IMR-90 (cell line): ENCODE data around the gene COL5A1. TPM values are rescaled to one million over a fixed set of nuclear protein-coding genes. Genes with fewer than 3 reads are reported as not detected.

ENCODE experiments used
- ATAC-seq: fragments of 200-7000 bp; cut with Tn5 transposase; 2 replicates; pipeline ENCODE4 v1.9.1; 2020; ENCODE audit warnings: low read depth, mild to moderate bottlenecking, moderate library complexity
- BruUV-seq: library from RNA; stranded (reverse); fragments of 400-500 nt; replicated peaks from 2 replicates; lab custom pipeline; 2021; lab: Mats Ljungman, UMichigan
- CTCF ChIA-PET: fragments of 300-600 bp; formaldehyde crosslinking; extraction: SDS; loops from one replicate; lab custom pipeline; 2021; ENCODE audit warnings: antibody characterized with exemption; lab: Yijun Ruan, JAX
- POLR2A ChIA-PET: fragments of 300-600 bp; sonication (Branson Sonifier 250); formaldehyde crosslinking; loops from one replicate; lab custom pipeline; 2022; ENCODE audit warnings: antibody characterized with exemption; ENCODE audit not compliant: unreplicated experiment; lab: Charles Lee
- DNase-seq: peaks from one replicate; pipeline ENCODE4 v3.0.0; 2013
- H2AFZ ChIP-seq: replicated peaks from 2 replicates; pipeline ENCODE3; 2013; ENCODE audit warnings: low read length, mild to moderate bottlenecking; ENCODE audit not compliant: poor library complexity
- H2AK5ac ChIP-seq: 2 replicates; pipeline ENCODE4 v1.6.1; 2013; ENCODE audit warnings: low read depth, low read length, inconsistent platforms
- H2AK9ac ChIP-seq: replicated peaks from 2 replicates; pipeline ENCODE3; 2013; ENCODE audit warnings: mild to moderate bottlenecking, low read depth, low read length, moderate library complexity; ENCODE audit not compliant: poor library complexity
- H2BK120ac ChIP-seq: 2 replicates; pipeline ENCODE4 v1.6.1; 2013; ENCODE audit warnings: low read depth, low read length, inconsistent platforms
- H2BK15ac ChIP-seq: 3 replicates; pipeline ENCODE4 v1.6.1; 2013; ENCODE audit warnings: low read depth, low read length, inconsistent platforms
- H2BK20ac ChIP-seq: 2 replicates; pipeline ENCODE4 v1.6.1; 2013; ENCODE audit warnings: low read depth, mild to moderate bottlenecking, inconsistent platforms, low read length, moderate library complexity
- H2BK5ac ChIP-seq: 2 replicates; pipeline ENCODE4 v1.6.1; 2013; ENCODE audit warnings: mild to moderate bottlenecking, low read depth, low read length, inconsistent platforms; ENCODE audit not compliant: poor library complexity, severe bottlenecking
- H3K14ac ChIP-seq: replicated peaks from 2 replicates; pipeline ENCODE4 v1.6.1; 2013; ENCODE audit warnings: low read depth, low read length, inconsistent platforms
- H3K18ac ChIP-seq: 2 replicates; pipeline ENCODE4 v1.6.1; 2013; ENCODE audit warnings: low read depth, low read length, control low read depth
- H3K23ac ChIP-seq: 2 replicates; pipeline ENCODE4 v1.6.1; 2013; ENCODE audit warnings: low read depth, low read length, inconsistent platforms
- H3K27ac ChIP-seq: 2 replicates; pipeline ENCODE4 v1.5.1; 2013; ENCODE audit warnings: mild to moderate bottlenecking, control low read depth, low read length; ENCODE audit not compliant: insufficient read depth
- H3K27me3 ChIP-seq: 2 replicates; pipeline ENCODE4 v1.6.1; 2013; ENCODE audit warnings: low read length; ENCODE audit not compliant: control insufficient read depth, insufficient read depth
- H3K36me3 ChIP-seq: 2 replicates; pipeline ENCODE4 v1.6.1; 2013; ENCODE audit warnings: low read length, mixed read lengths; ENCODE audit not compliant: control insufficient read depth, insufficient read depth
- H3K4ac ChIP-seq: 2 replicates; pipeline ENCODE4 v1.6.1; 2013; ENCODE audit warnings: low read depth, low read length, inconsistent platforms
- H3K4me1 ChIP-seq: 2 replicates; pipeline ENCODE4 v1.6.1; 2013; ENCODE audit warnings: low read length, mixed read lengths; ENCODE audit not compliant: control insufficient read depth, insufficient read depth
- H3K4me2 ChIP-seq: 2 replicates; pipeline ENCODE4 v1.6.1; 2013; ENCODE audit warnings: low read depth, mild to moderate bottlenecking, control low read depth, low read length, moderate library complexity
- H3K4me3 ChIP-seq: 2 replicates; pipeline ENCODE4 v1.5.1; 2013; ENCODE audit warnings: low read depth, mild to moderate bottlenecking, control low read depth, low read length, moderate library complexity; ENCODE audit not compliant: insufficient read depth
- H3K56ac ChIP-seq: 2 replicates; pipeline ENCODE4 v1.6.1; 2013; ENCODE audit warnings: low read length, inconsistent platforms; ENCODE audit not compliant: insufficient read depth; ENCODE audit errors: extremely low read depth
- H3K79me1 ChIP-seq, 2 experiments: 2 replicates each; pipeline ENCODE4 v1.6.1; 2013; ENCODE audit warnings: low read length in 2 of 2, inconsistent platforms in 1 of 2, low read depth in 1 of 2
- H3K9ac ChIP-seq: 2 replicates; pipeline ENCODE4 v1.6.1; 2013; ENCODE audit warnings: low read depth, low read length, control low read depth
- H3K9me1 ChIP-seq: 2 replicates; pipeline ENCODE4 v1.6.1; 2013; ENCODE audit warnings: low read length, inconsistent platforms; ENCODE audit not compliant: insufficient read depth
- H3K9me3 ChIP-seq: 2 replicates; pipeline ENCODE4 v1.6.1; 2013; ENCODE audit warnings: low read length; ENCODE audit not compliant: control insufficient read depth, insufficient read depth
- H4K20me1 ChIP-seq: 2 replicates; pipeline ENCODE4 v1.6.1; 2013; ENCODE audit warnings: low read length, inconsistent platforms; ENCODE audit not compliant: insufficient read depth
- H4K5ac ChIP-seq: 2 replicates; pipeline ENCODE4 v1.6.1; 2013; ENCODE audit warnings: mild to moderate bottlenecking, low read depth, low read length, control low read depth
- H4K8ac ChIP-seq, 2 experiments: 2 replicates each; pipeline ENCODE4 v1.6.1; 2013; ENCODE audit warnings: low read depth in 2 of 2, low read length in 2 of 2, control low read depth in 1 of 2, inconsistent platforms in 1 of 2
- H4K91ac ChIP-seq: 2 replicates; pipeline ENCODE4 v1.6.1; 2013; ENCODE audit warnings: low read depth, low read length, inconsistent platforms; ENCODE audit not compliant: insufficient read depth
- NFE2L2 ChIP-seq: fragments of 150-350 bp; IDR thresholded peaks from 2 replicates; pipeline ENCODE4 v1.6.1; 2016; ENCODE audit warnings: low read depth, mild to moderate bottlenecking, low read length
- POLR2A ChIP-seq: IDR thresholded peaks from 2 replicates; pipeline ENCODE4 v1.6.1; 2012; ENCODE audit warnings: mild to moderate bottlenecking, low read depth, low read length
- SMC3 ChIP-seq: fragments of 150-350 bp; IDR thresholded peaks from 2 replicates; pipeline ENCODE4 v1.6.1; 2016; ENCODE audit warnings: low read depth, mild to moderate bottlenecking, antibody characterized with exemption, low read length, moderate library complexity
- USF2 ChIP-seq: fragments of 150-350 bp; IDR thresholded peaks from 2 replicates; pipeline ENCODE4 v1.6.1; 2017; ENCODE audit warnings: mild to moderate bottlenecking, antibody characterized with exemption, low read length, low read depth
- WGBS, 2 experiments: methylation state at CpG; one replicate each; pipeline versions ENCODE4 v1.1.5 to v1.1.7; 2013; ENCODE audit warnings: missing lambda C conversion rate in 2 of 2; ENCODE audit not compliant: insufficient read length in 1 of 2; ENCODE audit errors: extremely low coverage in 2 of 2; 5-methylcytosine and 5-hydroxymethylcytosine counted together
- dilution Hi-C: fragments of 300-500 bp; cut with HindIII; formaldehyde crosslinking; loops from one replicate; pipeline ENCODE4 v1.14.3; 2018; ENCODE audit warnings: low sequenced_read_pairs; ENCODE audit not compliant: unreplicated experiment
- in situ Hi-C: fragments of 300-500 bp; cut with MboI; formaldehyde crosslinking; loops from 3 replicates; pipeline ENCODE4 v1.14.3; 2019; ENCODE audit warnings: low sequenced_read_pairs, inconsistent platforms, mixed read lengths
- intact Hi-C: fragments of 100-400 bp; cut with micrococcal nuclease; formaldehyde crosslinking; loops from 2 replicates; pipeline ENCODE4 v1.10.0; 2022
- polyA plus RNA-seq, 3 experiments: library from polyadenylated mRNA; depleted of rRNA; stranded (reverse); fragments of >200 nt; gene quantifications; 2 replicates each; pipeline ENCODE4 v1.2.3, GENCODE V29; 2012; ENCODE audit warnings: low replicate concordance in 1 of 3
- total RNA-seq: library from RNA; depleted of rRNA; stranded (reverse); fragments of >200 nt; gene quantifications from 2 replicates; pipeline ENCODE4 v1.2.3, GENCODE V29; 2012

Gene COL5A1
- total and polyA plus RNA-seq, 2 of the 4 experiments (the other 2 are of a cell fraction) = 19.2 to 173 TPM

GRCh38 chr9:134891713-134892112 lies 250.1 kb downstream of the COL5A1 start:
- H3K56ac ChIP-seq = no peak overlapping the region
- no peak for DNase-seq
- CTCF ChIA-PET = no interaction called here

More at GRCh38 chr9:134891713-134892112, 250.1 kb downstream of the COL5A1 start:
- intact Hi-C loops = no loop called here
- Histone ChIP-seq H3K9me3 (peaks cover 3% of the 10 kb centered on the region; the same call in 1 of the 2 replicates), H4K5ac (no peak overlapping the region), H3K18ac (no peak overlapping the region), H4K8ac (no peak overlapping the region), H3K9ac (no peak overlapping the region), H4K91ac (no peak overlapping the region), H3K4me3 (no peak overlapping the region), H2BK20ac (no peak overlapping the region), H3K36me3 (no peaks in the 10 kb centered on the region), H3K9me1 (no peaks in the 10 kb centered on the region), H3K4me1 (peaks cover 10% of the 10 kb centered on the region), H2AK9ac (no peak overlapping the region), H2BK15ac (no peak overlapping the region), H2AK5ac (no peak overlapping the region), H3K14ac (no peak overlapping the region), H2BK5ac (no peak overlapping the region), H3K27ac (no peak overlapping the region), H3K27me3 (peaks cover 29% of the 10 kb centered on the region), H2BK120ac (no peak overlapping the region), H3K4me2 (no peak overlapping the region), H3K79me1 (no peaks in the 10 kb centered on the region), H3K4ac (no peak overlapping the region), H3K23ac (no peak overlapping the region), H2AFZ (no peak overlapping the region), H4K20me1 (no peaks in the 10 kb centered on the region)
- no TSS peak for BruUV-seq
- POLR2A ChIA-PET = no interaction called here
- in situ Hi-C loops = no loop called here
- WGBS, 2 experiments = no CpG with 5 or more reads among the region's 5 CpGs
- dilution Hi-C loops = no loop called here
- TF ChIP-seq POLR2A = no peak
- no peak for TF ChIP-seq USF2
- no peak for TF ChIP-seq NFE2L2
- no peak for TF ChIP-seq SMC3
- no peak for ATAC-seq
